CD1c-positive myeloid dendritic cell (primary cell): ENCODE data around the gene PRR23A.
"Not testable (repeated sequence)": the region's sequence is repeated elsewhere in the genome, so short reads cannot be mapped to it uniquely, and the experiment has no call there.

ENCODE experiments used
- DNase-seq: peaks from one replicate; pipeline ENCODE4 v3.0.0-alpha.2; 2016; ENCODE audit errors: extremely low spot score

PRR23A gene

GRCh38 chr3:139006051-139006716 lies at the start of gene PRR23A:
Gene PRR23A (minus strand): TSS chr3:139006268. CDS start chr3:139006268, 0 bp downstream.
- no peak for DNase-seq

GRCh38 chr3:139052802-139053600 lies 46.9 kb upstream of the PRR23A start:
- no peak for DNase-seq

GRCh38 chr3:139044366-139045210 lies 38.5 kb upstream of the PRR23A start, which contains the start of gene PRR23C:
Gene PRR23C (minus strand): TSS chr3:139044892. CDS start chr3:139044620, 272 bp downstream.
- DNase-seq: no peak

GRCh38 chr3:139043554-139044365 lies 37.7 kb upstream of the PRR23A start:
- no peak for DNase-seq

GRCh38 chr3:139037478-139037877 lies 31.4 kb upstream of the PRR23A start:
- DNase-seq: no peak

GRCh38 chr3:139032326-139033002 lies 26.4 kb upstream of the PRR23A start:
- DNase-seq: no peak

GRCh38 chr3:139030576-139030975 lies 24.5 kb upstream of the PRR23A start:
- DNase-seq: not testable (repeated sequence)

- no peak for DNase-seq
Measured at GRCh38 chr3:139024968-139025367, 18.9 kb upstream of the PRR23A start.

GRCh38 chr3:139020868-139021234 lies 14.8 kb upstream of the PRR23A start, which contains the start of gene PRR23B:
Gene PRR23B (minus strand): TSS chr3:139020926. CDS start chr3:139020661, 265 bp downstream.
- DNase-seq: no peak

GRCh38 chr3:139020036-139020867 lies 14.2 kb upstream of the PRR23A start:
- DNase-seq: no peak

- DNase-seq: no peak
Measured at GRCh38 chr3:139016430-139017048, 10.5 kb upstream of the PRR23A start.

GRCh38 chr3:139005356-139005993 lies 593 bp downstream of the PRR23A start:
- no peak for DNase-seq

- no peak for DNase-seq
Measured at GRCh38 chr3:138995706-138996105, 10.4 kb downstream of the PRR23A start.

GRCh38 chr3:138987181-138987580 lies 18.9 kb downstream of the PRR23A start:
- DNase-seq: no peak

- no peak for DNase-seq
Measured at GRCh38 chr3:138985932-138986331, 20.1 kb downstream of the PRR23A start.

- DNase-seq: no peak
Measured at GRCh38 chr3:138984816-138985215, 21.3 kb downstream of the PRR23A start.

- DNase-seq: no peak
Measured at GRCh38 chr3:138976047-138976446, 30.0 kb downstream of the PRR23A start.

- no peak for DNase-seq
Measured at GRCh38 chr3:138975351-138975750, 30.7 kb downstream of the PRR23A start.

GRCh38 chr3:138974462-138974861 lies 31.6 kb downstream of the PRR23A start:
- DNase-seq: no peak
